Tibial nerve (tissue), 4 donors: Measurements from ENCODE around the gene B4GALNT1. TPM values are rescaled to one million over a fixed set of nuclear protein-coding genes. Genes with fewer than 3 reads are reported as not detected.

ENCODE experiments used
- DNase-seq, 2 donors: peaks; one replicate each; pipeline ENCODE4 v3.0.0-alpha.2; 2019; ENCODE audit warnings: low spot score in 2 of 2
- H3K27ac ChIP-seq, 4 donors: fragments of 200-600 bp; sonication (generic) in 3 of 4; one replicate each; pipeline ENCODE4 v1.5.1; 2017 to 2019; ENCODE audit warnings: mild to moderate bottlenecking in 1 of 4
- H3K27me3 ChIP-seq, 2 donors: fragments of 200-600 bp; sonication (generic) in 1 of 2; one replicate each; pipeline versions ENCODE4 v1.5.1 to v1.6.0; 2017 to 2019
- H3K36me3 ChIP-seq, 3 donors: fragments of 200-600 bp; sonication (generic); one replicate each; pipeline ENCODE4 v1.5.1; 2018 to 2019
- H3K4me1 ChIP-seq, 4 donors: fragments of 200-600 bp; sonication (generic) in 3 of 4; one replicate each; pipeline ENCODE4 v1.5.1; 2017 to 2019
- H3K4me3 ChIP-seq, 4 donors: fragments of 200-600 bp; sonication (generic) in 3 of 4; one replicate each; pipeline ENCODE4 v1.5.1; 2017 to 2019; ENCODE audit warnings: mild to moderate bottlenecking in 1 of 4, moderate library complexity in 1 of 4
- H3K9me3 ChIP-seq, 4 donors: fragments of 200-600 bp; sonication (generic) in 3 of 4; one replicate each; pipeline ENCODE4 v1.5.1; 2017 to 2019
- EP300 ChIP-seq, 2 donors: sonication (generic); formaldehyde crosslinking; IDR thresholded peaks; one replicate each; pipeline ENCODE4 v1.6.1; 2017; ENCODE audit warnings: antibody characterized with exemption in 2 of 2, mild to moderate bottlenecking in 1 of 2
- POLR2A ChIP-seq, 2 donors: fragments of 450-650 bp; IDR thresholded peaks; one replicate each; pipeline ENCODE4 v1.6.1; 2017; ENCODE audit warnings: antibody characterized with exemption in 2 of 2, mild to moderate bottlenecking in 2 of 2, moderate library complexity in 2 of 2
- WGBS, 2 donors: methylation state at CpG; one replicate each; pipeline ENCODE4 v1.1.5; 2018; 5-methylcytosine and 5-hydroxymethylcytosine counted together
- total RNA-seq, 4 donors: library from RNA; depleted of rRNA; stranded (reverse); fragments of >200 nt; gene quantifications; one replicate each; pipeline ENCODE4 v1.1.0, GENCODE V29; 2016
- TF ChIP-seq, protein P1 (sequence below), 5 experiments: fragments of 200-600 bp in 3 of 5; fragments of 450-650 bp in 2 of 5; sonication (generic) in 3 of 5; IDR thresholded peaks; one replicate each; pipeline ENCODE4 v1.5.1; 2016 to 2019; ENCODE audit warnings: antibody characterized with exemption in 5 of 5, mild to moderate bottlenecking in 3 of 5, moderate library complexity in 2 of 5

The B4GALNT1 gene
- total RNA-seq, 4 donors from 2014 or later: 14.5 to 43.8 (median 16.8) TPM

DNA sequence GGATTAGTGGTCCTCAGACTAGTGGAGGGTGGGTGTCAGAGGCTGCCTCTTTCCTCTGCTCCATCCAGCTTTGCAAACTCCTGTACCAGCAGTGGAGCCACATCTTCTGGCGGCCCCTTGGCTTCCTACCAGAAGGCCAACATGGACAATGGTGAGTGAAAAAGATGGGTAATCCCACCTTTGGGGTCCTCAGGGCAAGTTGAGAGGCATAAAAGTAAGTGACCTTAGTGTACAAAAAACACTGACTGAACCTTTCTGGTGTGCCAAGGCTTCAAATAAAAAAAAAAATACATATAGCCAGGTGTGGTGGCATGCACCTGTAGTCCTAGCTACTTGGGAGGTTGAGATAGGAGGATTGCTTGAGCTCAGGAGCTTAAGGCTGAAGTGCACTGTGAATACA lies 51.2 kb downstream of the B4GALNT1 start:
- Histone ChIP-seq H3K9me3 (no peaks in the 10 kb centered on the region), H3K36me3 (no peaks in the 10 kb centered on the region), H3K4me3 (no peak overlapping the region), H3K27me3 (no peaks in the 10 kb centered on the region), H3K4me1 (no peaks in the 10 kb centered on the region), H3K27ac (no peak overlapping the region)
- DNase-seq: no peak
- no peak for TF ChIP-seq EP300 (IDR thresholded peaks at IDR 0.05)
- TF ChIP-seq POLR2A (IDR thresholded peaks at IDR 0.05): no peak
- TF ChIP-seq, protein P1, sequence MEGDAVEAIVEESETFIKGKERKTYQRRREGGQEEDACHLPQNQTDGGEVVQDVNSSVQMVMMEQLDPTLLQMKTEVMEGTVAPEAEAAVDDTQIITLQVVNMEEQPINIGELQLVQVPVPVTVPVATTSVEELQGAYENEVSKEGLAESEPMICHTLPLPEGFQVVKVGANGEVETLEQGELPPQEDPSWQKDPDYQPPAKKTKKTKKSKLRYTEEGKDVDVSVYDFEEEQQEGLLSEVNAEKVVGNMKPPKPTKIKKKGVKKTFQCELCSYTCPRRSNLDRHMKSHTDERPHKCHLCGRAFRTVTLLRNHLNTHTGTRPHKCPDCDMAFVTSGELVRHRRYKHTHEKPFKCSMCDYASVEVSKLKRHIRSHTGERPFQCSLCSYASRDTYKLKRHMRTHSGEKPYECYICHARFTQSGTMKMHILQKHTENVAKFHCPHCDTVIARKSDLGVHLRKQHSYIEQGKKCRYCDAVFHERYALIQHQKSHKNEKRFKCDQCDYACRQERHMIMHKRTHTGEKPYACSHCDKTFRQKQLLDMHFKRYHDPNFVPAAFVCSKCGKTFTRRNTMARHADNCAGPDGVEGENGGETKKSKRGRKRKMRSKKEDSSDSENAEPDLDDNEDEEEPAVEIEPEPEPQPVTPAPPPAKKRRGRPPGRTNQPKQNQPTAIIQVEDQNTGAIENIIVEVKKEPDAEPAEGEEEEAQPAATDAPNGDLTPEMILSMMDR (IDR thresholded peaks at IDR 0.05): no peak
- WGBS, 2 donors: 85 to 88% methylated on average over 1 of the region's 1 CpG

DNA sequence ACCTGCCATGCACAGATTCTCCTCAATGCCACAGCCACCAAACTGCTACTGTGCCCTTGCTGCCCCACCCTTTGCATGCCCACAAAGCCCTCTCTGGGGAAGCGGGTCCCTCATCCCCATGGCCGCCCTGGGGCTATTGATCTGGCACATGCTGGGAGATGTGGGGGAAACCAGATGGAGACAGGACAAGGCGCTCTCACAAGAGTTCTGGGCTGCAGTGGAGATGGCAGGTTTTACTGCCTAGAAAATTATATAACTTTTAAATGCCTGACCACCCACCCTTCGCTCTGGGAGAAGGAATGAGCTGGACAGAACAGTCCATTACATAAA lies 52.6 kb downstream of the B4GALNT1 start:
- Histone ChIP-seq H3K4me1 (no peaks in the 10 kb centered on the region), H3K27me3 (no peaks in the 10 kb centered on the region), H3K4me3 (no peak overlapping the region), H3K36me3 (no peaks in the 10 kb centered on the region), H3K27ac (no peak overlapping the region), H3K9me3 (no peaks in the 10 kb centered on the region)
- TF ChIP-seq POLR2A (IDR thresholded peaks at IDR 0.05): no peak
- TF ChIP-seq EP300 (IDR thresholded peaks at IDR 0.05): no peak
- TF ChIP-seq, protein P1 (IDR thresholded peaks at IDR 0.05): no peak
- 79 to 80% methylated on average over 4 of the region's 4 CpGs for WGBS, 2 donors
- no peak for DNase-seq

DNA sequence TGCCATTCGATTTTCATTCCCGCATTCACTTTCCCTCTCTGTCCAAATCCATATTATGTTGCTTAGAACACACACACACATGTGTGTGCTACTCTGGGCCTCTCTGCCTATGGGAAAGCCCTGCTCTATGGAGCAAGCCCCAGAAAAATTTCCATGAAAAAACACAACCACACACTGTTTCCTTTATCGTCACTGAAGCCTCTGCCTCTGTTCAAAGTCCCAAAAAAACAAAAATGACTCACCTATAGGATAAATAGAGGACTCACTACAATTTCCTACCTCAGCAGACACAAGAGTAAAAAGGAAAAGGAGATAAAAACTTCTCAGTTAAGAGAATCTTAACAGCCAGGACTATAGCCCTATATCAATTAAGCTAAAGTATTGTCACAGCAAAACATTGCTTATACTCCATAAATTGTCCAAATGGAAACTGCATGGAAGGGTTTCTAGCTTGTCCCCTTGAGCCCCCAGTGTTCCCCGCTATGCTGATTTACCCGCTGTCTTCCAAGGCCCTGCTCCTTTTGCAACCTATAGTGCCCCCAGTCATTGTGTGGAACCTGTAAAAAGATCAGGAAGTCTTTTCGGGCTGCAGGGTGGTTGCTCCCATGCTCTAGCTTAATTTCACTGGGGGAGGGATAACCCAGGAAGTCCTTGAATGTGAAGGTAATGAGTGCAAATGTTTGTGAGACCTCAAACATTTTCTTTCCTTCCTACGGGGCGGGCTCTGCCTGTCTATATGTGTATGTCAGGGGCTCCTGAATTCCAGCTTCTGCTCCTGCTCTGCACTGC lies 53.1 kb downstream of the B4GALNT1 start:
- DNase-seq: no peak
- Histone ChIP-seq H3K4me3 (no peak overlapping the region), H3K4me1 (no peaks in the 10 kb centered on the region), H3K27ac (no peak overlapping the region), H3K9me3 (no peaks in the 10 kb centered on the region), H3K36me3 (no peaks in the 10 kb centered on the region), H3K27me3 (no peaks in the 10 kb centered on the region)
- TF ChIP-seq POLR2A (IDR thresholded peaks at IDR 0.05) (no peak), EP300 (IDR thresholded peaks at IDR 0.05) (no peak)
- TF ChIP-seq, protein P1 (IDR thresholded peaks at IDR 0.05): no peak
- WGBS, 2 donors: 81 to 86% methylated on average over 8 of the region's 8 CpGs

DNA sequence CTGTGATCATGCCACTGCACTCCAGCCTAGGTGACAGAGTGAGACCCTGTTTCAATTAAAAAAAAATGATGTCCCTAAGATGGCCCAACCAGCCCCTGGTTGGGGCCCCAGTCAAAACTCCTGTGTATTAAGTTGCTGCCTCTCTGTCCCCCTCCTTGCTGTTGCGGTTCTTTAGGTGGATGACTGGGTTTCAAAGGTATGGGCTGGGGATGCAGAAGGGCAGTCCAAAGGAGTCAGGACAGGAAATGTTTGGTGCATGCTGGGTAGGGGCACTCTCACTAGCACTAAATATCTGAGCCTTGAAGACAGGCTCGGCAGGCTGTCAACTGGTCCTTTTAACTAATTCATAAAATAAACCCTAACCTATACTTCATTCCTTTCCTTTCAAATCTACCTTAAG lies 54.0 kb downstream of the B4GALNT1 start:
- TF ChIP-seq, protein P1 (IDR thresholded peaks at IDR 0.05): no peak
- no peak for TF ChIP-seq POLR2A (IDR thresholded peaks at IDR 0.05)
- TF ChIP-seq EP300 (IDR thresholded peaks at IDR 0.05): no peak

DNA sequence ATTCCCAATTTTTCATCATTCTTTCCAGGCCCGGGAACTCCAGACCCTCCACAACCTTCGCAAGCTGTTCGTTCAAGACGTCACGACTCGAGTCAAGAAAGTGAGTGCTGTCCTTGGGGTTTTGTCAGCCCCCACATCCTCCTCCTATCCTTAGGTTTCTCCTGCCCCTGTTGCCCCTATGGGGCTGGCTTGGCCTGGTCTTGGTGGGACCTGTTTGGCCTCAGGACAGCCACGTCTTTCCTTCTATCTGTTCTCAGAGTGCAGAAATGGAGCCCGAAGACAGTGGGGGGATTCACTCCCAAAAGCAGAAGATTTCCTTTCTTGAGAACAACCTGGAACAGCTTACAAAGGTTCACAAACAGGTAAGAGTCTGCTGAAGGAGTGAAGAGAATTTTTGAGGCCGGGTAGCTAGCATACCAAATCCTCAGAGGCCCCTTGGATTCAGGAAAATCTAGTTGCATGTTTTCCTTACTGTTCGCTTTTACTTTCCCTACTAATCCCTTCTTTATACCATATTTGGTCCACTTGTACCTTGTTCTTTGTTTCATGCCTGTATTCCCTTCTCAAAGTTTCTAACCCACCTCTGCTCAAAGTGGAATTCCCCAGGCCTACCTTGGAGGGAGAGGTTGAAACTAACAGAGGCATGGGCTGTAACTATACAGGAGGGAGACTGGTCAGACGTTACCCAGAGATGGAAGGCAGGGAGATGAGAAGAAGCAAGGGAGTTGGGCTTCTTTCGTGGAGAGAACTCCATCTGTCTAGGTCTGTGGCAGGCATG lies 54.8 kb downstream of the B4GALNT1 start:
- no peaks in the 10 kb centered on the region for H3K36me3 ChIP-seq
- WGBS, 2 donors: 80 to 86% methylated on average over 12 of the region's 12 CpGs
- no peaks in the 10 kb centered on the region for H3K9me3 ChIP-seq
- no peaks in the 10 kb centered on the region for H3K4me1 ChIP-seq
- H3K27me3 ChIP-seq: no peaks in the 10 kb centered on the region
- no peak overlapping the region for H3K27ac ChIP-seq
- H3K4me3 ChIP-seq: no peak overlapping the region
- DNase-seq: no peak
- TF ChIP-seq, protein P1 (IDR thresholded peaks at IDR 0.05): no peak

More for the DNA sequence above, 54.0 kb downstream of the B4GALNT1 start:
- Histone ChIP-seq H3K36me3 (no peaks in the 10 kb centered on the region), H3K9me3 (no peaks in the 10 kb centered on the region), H3K4me1 (no peaks in the 10 kb centered on the region), H3K4me3 (no peak overlapping the region), H3K27me3 (no peaks in the 10 kb centered on the region), H3K27ac (no peak overlapping the region)
- WGBS, 2 donors: 84 to 86% methylated on average over 2 of the region's 2 CpGs
- DNase-seq: no peak
